GM23248 (cell line): ENCODE measurements around the gene FTH1.

Experiments
- EZH2 ChIP-seq: fragments of 200-600 bp; sonication (generic); IDR thresholded peaks from 2 replicates; pipeline ENCODE4 v1.6.1; 2018; ENCODE audit warnings: antibody characterized with exemption, mild to moderate bottlenecking; ENCODE audit not compliant: insufficient read depth, poor library complexity, severe bottlenecking
- EZH2phosphoT487 ChIP-seq: fragments of 200-600 bp; sonication (generic); IDR thresholded peaks from 2 replicates; pipeline ENCODE4 v1.6.1; 2018; ENCODE audit warnings: antibody characterized with exemption, moderate library complexity, mild to moderate bottlenecking, low read depth; ENCODE audit not compliant: insufficient read depth

GRCh38 chr11:61954851-61955421 is 12.5 kb downstream of the FTH1 start:
- TF ChIP-seq EZH2phosphoT487 = no peak
- TF ChIP-seq EZH2 = no peak
